SK-N-SH (cell line): ENCODE results near the gene HSFX1. TPM values are rescaled to one million over a fixed set of nuclear protein-coding genes. Genes with fewer than 3 reads are reported as not detected.
"Not testable (repeated sequence)": the region's sequence is repeated elsewhere in the genome, so short reads cannot be mapped to it uniquely, and the experiment has no call there.

Experiments
- CTCF ChIA-PET: fragments of 300-600, 350-600 bp; formaldehyde crosslinking; extraction: SDS; loops from one replicate; lab custom pipeline; 2021; lab: Yijun Ruan, JAX
- POLR2A ChIA-PET: fragments of 350-600 bp; sonication (Branson Sonifier 250); formaldehyde crosslinking; extraction: SDS; loops from one replicate; lab custom pipeline; 2020; ENCODE audit warnings: antibody characterized with exemption, inconsistent platforms; lab: Yijun Ruan, JAX
- DNase-seq: peaks from one replicate; pipeline ENCODE4 v3.0.0; 2012
- H2AFZ ChIP-seq: fragments of 200-600 bp; sonication (generic); 2 replicates; pipeline ENCODE4 v1.8.1; 2016; ENCODE audit warnings: antibody characterized with exemption, mild to moderate bottlenecking, low read depth
- H3F3A ChIP-seq: fragments of 200-600 bp; sonication (generic); replicated peaks from 2 replicates; pipeline ENCODE3; 2016; ENCODE audit warnings: antibody characterized with exemption, mild to moderate bottlenecking; ENCODE audit not compliant: insufficient read depth
- H3K27ac ChIP-seq, 2 experiments: fragments of 200-500 bp in 1 of 2; fragments of 200-600 bp in 1 of 2; sonication (Bioruptor generic) in 1 of 2; sonication (generic), shearing (Covaris generic) in 1 of 2; 2 replicates each; pipeline versions ENCODE4 v1.5.1 to v1.6.1; 2014 to 2016; ENCODE audit warnings: low read depth in 2 of 2, inconsistent platforms in 1 of 2, low read length in 1 of 2, mild to moderate bottlenecking in 1 of 2, mixed read lengths in 1 of 2
- H3K27me3 ChIP-seq: fragments of 200-600 bp; sonication (generic), shearing (Covaris generic); 2 replicates; pipeline ENCODE4 v1.6.1; 2016; ENCODE audit warnings: mixed run types; ENCODE audit not compliant: insufficient read depth
- H3K36me3 ChIP-seq, 2 experiments: fragments of 200-500 bp in 1 of 2; fragments of 200-600 bp in 1 of 2; sonication (Bioruptor generic) in 1 of 2; sonication (generic) in 1 of 2; replicated peaks in 1 of 2; 2 replicates each; pipeline versions ENCODE3 to v1.5.1; 2014 to 2016; ENCODE audit warnings: low read length in 1 of 2, mild to moderate bottlenecking in 1 of 2; ENCODE audit not compliant: insufficient read depth in 2 of 2, control insufficient read depth in 1 of 2
- H3K4me1 ChIP-seq, 2 experiments: fragments of 200-500 bp in 1 of 2; fragments of 200-600 bp in 1 of 2; sonication (Bioruptor generic) in 1 of 2; sonication (generic), shearing (Covaris generic) in 1 of 2; 2 replicates each; pipeline versions ENCODE4 v1.5.1 to v1.6.1; 2014 to 2016; ENCODE audit warnings: low read depth in 1 of 2, low read length in 1 of 2, mixed run types in 1 of 2; ENCODE audit not compliant: insufficient read depth in 2 of 2, control insufficient read depth in 1 of 2
- H3K4me2 ChIP-seq: fragments of 200-600 bp; sonication (generic), shearing (Covaris generic); 2 replicates; pipeline ENCODE4 v1.6.1; 2017; ENCODE audit warnings: mixed run types
- H3K4me3 ChIP-seq, 2 experiments: fragments of 200-500 bp in 1 of 2; fragments of 200-600 bp in 1 of 2; sonication (Bioruptor generic) in 1 of 2; sonication (generic), shearing (Covaris generic) in 1 of 2; 2 replicates each; pipeline versions ENCODE4 v1.5.1 to v1.8.1; 2014 to 2016; ENCODE audit warnings: low read depth in 2 of 2, inconsistent platforms in 1 of 2, low read length in 1 of 2, mild to moderate bottlenecking in 1 of 2, mixed read lengths in 1 of 2, moderate library complexity in 1 of 2
- H3K79me2 ChIP-seq: fragments of 200-600 bp; sonication (generic); 2 replicates; pipeline ENCODE4 v1.8.1; 2017; ENCODE audit warnings: mild to moderate bottlenecking; ENCODE audit not compliant: insufficient read depth
- H3K9ac ChIP-seq: fragments of 200-600 bp; sonication (generic); 2 replicates; pipeline ENCODE4 v1.6.1; 2017; ENCODE audit warnings: mixed run types
- H3K9me2 ChIP-seq: fragments of 200-600 bp; sonication (generic); 2 replicates; pipeline ENCODE4 v1.6.1; 2017; ENCODE audit warnings: mixed run types
- H3K9me3 ChIP-seq: fragments of 200-600 bp; sonication (generic); 2 replicates; pipeline ENCODE4 v1.6.1; 2017; ENCODE audit warnings: mixed run types, mild to moderate bottlenecking, moderate library complexity
- H4K20me1 ChIP-seq: fragments of 200-600 bp; sonication (generic); 2 replicates; pipeline ENCODE4 v1.6.1; 2017; ENCODE audit warnings: mild to moderate bottlenecking, mixed run types; ENCODE audit not compliant: insufficient read depth
- WGBS: methylation state at CpG from one replicate; pipeline ENCODE4 v1.1.6; 2017; ENCODE audit warnings: low lambda C conversion rate; 5-methylcytosine and 5-hydroxymethylcytosine counted together
- polyA plus RNA-seq, 3 experiments: library from polyadenylated mRNA; depleted of rRNA; stranded (reverse); fragments of >200 nt; gene quantifications; 2 replicates each; pipeline ENCODE4 v1.2.3, GENCODE V29; 2012

HSFX1 gene, protein sequence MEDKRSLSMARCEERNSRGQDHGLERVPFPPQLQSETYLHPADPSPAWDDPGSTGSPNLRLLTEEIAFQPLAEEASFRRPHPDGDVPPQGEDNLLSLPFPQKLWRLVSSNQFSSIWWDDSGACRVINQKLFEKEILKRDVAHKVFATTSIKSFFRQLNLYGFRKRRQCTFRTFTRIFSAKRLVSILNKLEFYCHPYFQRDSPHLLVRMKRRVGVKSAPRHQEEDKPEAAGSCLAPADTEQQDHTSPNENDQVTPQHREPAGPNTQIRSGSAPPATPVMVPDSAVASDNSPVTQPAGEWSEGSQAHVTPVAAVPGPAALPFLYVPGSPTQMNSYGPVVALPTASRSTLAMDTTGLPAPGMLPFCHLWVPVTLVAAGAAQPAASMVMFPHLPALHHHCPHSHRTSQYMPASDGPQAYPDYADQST
- 0.05 and 0.12 TPM in 2 replicates for polyA plus RNA-seq (2012; rRNA removed)
- 0.05 TPM in 2 replicates for polyA plus RNA-seq (2012; cell fraction: cytosol; rRNA removed)
- 0.26 and 0.36 TPM in 2 replicates for polyA plus RNA-seq (2012; cell fraction: nucleus; rRNA removed)

GRCh38 chrX:149773768-149774167 is at the start of gene HSFX1:
HSFX1 (plus strand) TSS chrX:149774068; CDS start chrX:149774682, 614 bp downstream.
- H3F3A ChIP-seq, H3K9ac ChIP-seq, POLR2A ChIA-PET, H4K20me1 ChIP-seq, H3K4me2 ChIP-seq, H2AFZ ChIP-seq, H3K9me2 ChIP-seq, H3K4me3 ChIP-seq, H3K4me1 ChIP-seq, H3K79me2 ChIP-seq, H3K9me3 ChIP-seq, DNase-seq, H3K36me3 ChIP-seq, H3K27me3 ChIP-seq, CTCF ChIA-PET, H3K27ac ChIP-seq: not testable (repeated sequence)
- no CpG with 5 or more reads among the region's 17 CpGs for WGBS

DNA sequence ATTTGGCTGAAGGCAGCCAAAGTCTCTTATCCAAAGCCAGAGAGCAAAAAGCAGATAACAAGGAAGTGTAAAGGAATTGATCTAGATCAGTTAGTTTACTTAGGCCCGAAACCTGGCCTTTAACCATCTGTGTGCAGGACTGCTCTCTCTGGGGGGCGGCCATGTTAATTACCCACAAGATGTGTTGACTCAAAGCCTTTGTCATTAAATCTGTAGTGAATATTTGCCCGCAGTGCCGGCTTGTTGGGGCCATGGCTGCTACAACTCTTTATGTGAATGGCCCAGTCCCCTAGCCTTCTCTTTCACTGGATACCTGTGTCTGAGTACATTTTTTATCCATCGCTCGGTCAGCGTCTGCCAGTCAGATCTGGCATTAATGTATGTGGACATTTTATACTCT is 46.6 kb upstream of the HSFX1 start:
- H3F3A ChIP-seq, H3K4me1 ChIP-seq, CTCF ChIA-PET, H2AFZ ChIP-seq, H3K27ac ChIP-seq, H3K4me2 ChIP-seq, H4K20me1 ChIP-seq, H3K9ac ChIP-seq, H3K27me3 ChIP-seq, H3K9me3 ChIP-seq, H3K9me2 ChIP-seq, H3K79me2 ChIP-seq, DNase-seq, POLR2A ChIA-PET, H3K36me3 ChIP-seq, H3K4me3 ChIP-seq: not testable (repeated sequence)
- WGBS: 50% methylated on average over 3 of the region's 7 CpGs

GRCh38 chrX:149742269-149742668 is 31.6 kb upstream of the HSFX1 start:
- POLR2A ChIA-PET, H3K9ac ChIP-seq, H4K20me1 ChIP-seq, H3K9me3 ChIP-seq, CTCF ChIA-PET, H3K4me3 ChIP-seq, H3K79me2 ChIP-seq, H3K27me3 ChIP-seq, H3F3A ChIP-seq, H3K4me2 ChIP-seq, H3K27ac ChIP-seq, H3K36me3 ChIP-seq, H3K9me2 ChIP-seq, H3K4me1 ChIP-seq, DNase-seq, H2AFZ ChIP-seq: not testable (repeated sequence)
- no CpG with 5 or more reads among the region's 6 CpGs for WGBS

GRCh38 chrX:149746390-149747007 is 27.4 kb upstream of the HSFX1 start:
- H2AFZ ChIP-seq, H3K9ac ChIP-seq, H3K9me2 ChIP-seq, H3F3A ChIP-seq, H3K4me3 ChIP-seq, H4K20me1 ChIP-seq, POLR2A ChIA-PET, H3K79me2 ChIP-seq, H3K27ac ChIP-seq, CTCF ChIA-PET, H3K4me1 ChIP-seq, H3K4me2 ChIP-seq, H3K27me3 ChIP-seq, DNase-seq, H3K36me3 ChIP-seq, H3K9me3 ChIP-seq: not testable (repeated sequence)
- 7% methylated on average over 2 of the region's 6 CpGs for WGBS
